Measurements from ENCODE around the gene KRTAP10-7.

DNA sequence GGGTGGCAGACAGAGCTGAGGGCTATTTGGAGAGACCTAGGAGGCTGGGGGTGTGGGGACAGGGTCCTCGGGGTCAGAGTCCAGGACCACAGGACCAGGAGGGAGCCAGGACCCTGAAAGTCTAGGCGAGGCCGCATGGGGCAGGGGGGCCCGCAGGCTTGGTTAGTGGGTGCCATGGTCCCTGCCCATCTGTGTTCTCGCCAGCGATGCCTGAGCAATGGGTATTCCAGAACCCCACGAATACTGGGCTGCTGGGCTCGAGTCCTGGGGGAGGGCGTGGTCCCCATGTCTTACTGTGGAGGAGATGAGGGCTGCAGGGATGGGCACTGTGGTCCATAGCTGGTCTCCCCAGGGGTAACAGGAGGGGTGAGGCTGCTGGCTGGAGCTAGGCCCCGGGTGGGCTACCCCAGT lies 10.1 kb upstream of the KRTAP10-7 start:
- TF ChIP-seq, protein P1, sequence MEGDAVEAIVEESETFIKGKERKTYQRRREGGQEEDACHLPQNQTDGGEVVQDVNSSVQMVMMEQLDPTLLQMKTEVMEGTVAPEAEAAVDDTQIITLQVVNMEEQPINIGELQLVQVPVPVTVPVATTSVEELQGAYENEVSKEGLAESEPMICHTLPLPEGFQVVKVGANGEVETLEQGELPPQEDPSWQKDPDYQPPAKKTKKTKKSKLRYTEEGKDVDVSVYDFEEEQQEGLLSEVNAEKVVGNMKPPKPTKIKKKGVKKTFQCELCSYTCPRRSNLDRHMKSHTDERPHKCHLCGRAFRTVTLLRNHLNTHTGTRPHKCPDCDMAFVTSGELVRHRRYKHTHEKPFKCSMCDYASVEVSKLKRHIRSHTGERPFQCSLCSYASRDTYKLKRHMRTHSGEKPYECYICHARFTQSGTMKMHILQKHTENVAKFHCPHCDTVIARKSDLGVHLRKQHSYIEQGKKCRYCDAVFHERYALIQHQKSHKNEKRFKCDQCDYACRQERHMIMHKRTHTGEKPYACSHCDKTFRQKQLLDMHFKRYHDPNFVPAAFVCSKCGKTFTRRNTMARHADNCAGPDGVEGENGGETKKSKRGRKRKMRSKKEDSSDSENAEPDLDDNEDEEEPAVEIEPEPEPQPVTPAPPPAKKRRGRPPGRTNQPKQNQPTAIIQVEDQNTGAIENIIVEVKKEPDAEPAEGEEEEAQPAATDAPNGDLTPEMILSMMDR (IDR thresholded peaks at IDR 0.05; ENCODE audit: low read length): no peak
- TF ChIP-seq EZH2 (optimal IDR thresholded peaks at IDR 0.05; ENCODE audit: low read depth, low read length): no peak
- TF ChIP-seq EZH2phosphoT487 (IDR thresholded peaks at IDR 0.05; ENCODE audit: low read length): no peak
